ENCODE measurements around the gene SPA17.

DNA sequence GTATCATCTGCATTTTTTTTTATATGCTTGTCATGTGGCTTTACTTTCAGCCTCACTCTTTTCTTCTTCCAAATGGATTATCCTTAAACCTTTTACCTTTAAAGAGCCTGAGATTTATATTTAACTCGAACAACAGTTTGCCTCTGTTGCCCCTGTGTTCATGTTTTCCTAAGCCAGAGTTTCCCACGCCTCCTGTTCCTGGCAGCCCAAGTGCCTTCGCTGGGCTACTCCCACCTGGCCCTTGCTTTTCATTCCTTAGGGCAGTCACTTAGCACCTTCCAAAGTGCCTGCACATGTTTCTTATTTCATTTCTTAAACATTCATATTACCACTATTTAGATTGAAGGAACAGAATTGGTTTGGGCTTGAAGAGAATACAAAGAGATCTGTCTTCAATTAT is 37.8 kb upstream of the SPA17 start:
- TF ChIP-seq, protein P1, sequence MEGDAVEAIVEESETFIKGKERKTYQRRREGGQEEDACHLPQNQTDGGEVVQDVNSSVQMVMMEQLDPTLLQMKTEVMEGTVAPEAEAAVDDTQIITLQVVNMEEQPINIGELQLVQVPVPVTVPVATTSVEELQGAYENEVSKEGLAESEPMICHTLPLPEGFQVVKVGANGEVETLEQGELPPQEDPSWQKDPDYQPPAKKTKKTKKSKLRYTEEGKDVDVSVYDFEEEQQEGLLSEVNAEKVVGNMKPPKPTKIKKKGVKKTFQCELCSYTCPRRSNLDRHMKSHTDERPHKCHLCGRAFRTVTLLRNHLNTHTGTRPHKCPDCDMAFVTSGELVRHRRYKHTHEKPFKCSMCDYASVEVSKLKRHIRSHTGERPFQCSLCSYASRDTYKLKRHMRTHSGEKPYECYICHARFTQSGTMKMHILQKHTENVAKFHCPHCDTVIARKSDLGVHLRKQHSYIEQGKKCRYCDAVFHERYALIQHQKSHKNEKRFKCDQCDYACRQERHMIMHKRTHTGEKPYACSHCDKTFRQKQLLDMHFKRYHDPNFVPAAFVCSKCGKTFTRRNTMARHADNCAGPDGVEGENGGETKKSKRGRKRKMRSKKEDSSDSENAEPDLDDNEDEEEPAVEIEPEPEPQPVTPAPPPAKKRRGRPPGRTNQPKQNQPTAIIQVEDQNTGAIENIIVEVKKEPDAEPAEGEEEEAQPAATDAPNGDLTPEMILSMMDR (IDR thresholded peaks at IDR 0.05): no peak
- TF ChIP-seq, protein P2, sequence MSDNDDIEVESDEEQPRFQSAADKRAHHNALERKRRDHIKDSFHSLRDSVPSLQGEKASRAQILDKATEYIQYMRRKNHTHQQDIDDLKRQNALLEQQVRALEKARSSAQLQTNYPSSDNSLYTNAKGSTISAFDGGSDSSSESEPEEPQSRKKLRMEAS (CRISPR knock-in tag; IDR thresholded peaks at IDR 0.05): no peak

Data from WTC11 (cell line).